GM20431 (cell line): Measurements from ENCODE around the gene ALAS1.
"Not testable (repeated sequence)": the region's sequence is repeated elsewhere in the genome, so short reads cannot be mapped to it uniquely, and the experiment has no call there.

Experiments
- in situ Hi-C: fragments of 300-500 bp; cut with MseI, MboI; formaldehyde crosslinking; loops from one replicate; pipeline ENCODE4 v1.15.0; 2020; ENCODE audit warnings: low sequenced_read_pairs; ENCODE audit not compliant: unreplicated experiment

The ALAS1 gene

GRCh38 chr3:52197842-52198625 is at the start of gene ALAS1:
Gene ALAS1, plus strand, starts transcription at chr3:52198160. Its CDS starts 1,082 bp downstream, at chr3:52199242.
- in situ Hi-C loops = no loop called here

GRCh38 chr3:52149021-52149420 is 48.9 kb upstream of the ALAS1 start:
- in situ Hi-C loops = no loop called here

- in situ Hi-C loops = no loop called here
Measured at GRCh38 chr3:52149726-52150125, 48.2 kb upstream of the ALAS1 start.

- in situ Hi-C loops = no loop called here
Measured at GRCh38 chr3:52150357-52150756, 47.6 kb upstream of the ALAS1 start.

GRCh38 chr3:52150860-52151259 is 47.1 kb upstream of the ALAS1 start:
- in situ Hi-C loops = no loop called here

GRCh38 chr3:52151991-52152390 is 46.0 kb upstream of the ALAS1 start:
- in situ Hi-C loops = not testable (repeated sequence)

- in situ Hi-C loops = no loop called here
Measured at GRCh38 chr3:52153389-52154096, 44.4 kb upstream of the ALAS1 start.

GRCh38 chr3:52154135-52155094 is 43.5 kb upstream of the ALAS1 start, which contains the start of gene POC1A:
Gene POC1A, minus strand, starts transcription at chr3:52154423. Its CDS starts 51 bp downstream, at chr3:52154372.
- in situ Hi-C loops = no loop called here

- in situ Hi-C loops = no loop called here
Measured at GRCh38 chr3:52155912-52156311, 42.0 kb upstream of the ALAS1 start.

GRCh38 chr3:52159503-52159902 is 38.5 kb upstream of the ALAS1 start:
- in situ Hi-C loops = no loop called here

- in situ Hi-C loops = no loop called here
Measured at GRCh38 chr3:52162250-52162872, 35.6 kb upstream of the ALAS1 start.

- in situ Hi-C loops = no loop called here
Measured at GRCh38 chr3:52167240-52167639, 30.7 kb upstream of the ALAS1 start.

GRCh38 chr3:52170217-52170616 is 27.7 kb upstream of the ALAS1 start:
- in situ Hi-C loops = not testable (repeated sequence)

GRCh38 chr3:52171514-52172261 is 26.3 kb upstream of the ALAS1 start:
- in situ Hi-C loops = no loop called here

- in situ Hi-C loops = no loop called here
Measured at GRCh38 chr3:52172262-52172757, 25.6 kb upstream of the ALAS1 start.

- in situ Hi-C loops = no loop called here
Measured at GRCh38 chr3:52173101-52173500, 24.9 kb upstream of the ALAS1 start.

- in situ Hi-C loops = no loop called here
Measured at GRCh38 chr3:52174896-52175295, 23.1 kb upstream of the ALAS1 start.

GRCh38 chr3:52175416-52176179 is 22.4 kb upstream of the ALAS1 start:
- in situ Hi-C loops = no loop called here
